T-helper 1 cell treated with Interleukin-12 subunit alpha and Interleukin-12 subunit beta and Interleukin-4 antibody, amounts not matched to agents 30 μg/mL and 1 μg/mL, for 36 hours (primary cell): ENCODE data around the gene FAM163B.

Experiments
- H3K27ac Mint-ChIP-seq: one replicate; pipeline ENCODE4 v1.8.0; 2021; ENCODE audit warnings: mild to moderate bottlenecking, mixed read lengths
- H3K27me3 Mint-ChIP-seq: one replicate; pipeline ENCODE4 v1.8.0; 2021; ENCODE audit warnings: low read depth, mixed read lengths
- H3K36me3 Mint-ChIP-seq: one replicate; pipeline ENCODE4 v1.8.0; 2021; ENCODE audit warnings: low read depth, mixed read lengths
- H3K4me1 Mint-ChIP-seq: one replicate; pipeline ENCODE4 v1.8.0; 2021; ENCODE audit warnings: low read depth, mixed read lengths
- H3K4me3 Mint-ChIP-seq: one replicate; pipeline ENCODE4 v1.8.0; 2021; ENCODE audit warnings: mild to moderate bottlenecking, moderate library complexity, mixed read lengths
- H3K9me3 Mint-ChIP-seq: one replicate; pipeline ENCODE4 v1.8.0; 2021; ENCODE audit warnings: mixed read lengths

FAM163B gene

GRCh38 chr9:133581011-133581410, 28.2 kb downstream of the FAM163B start:
- no peak overlapping the region for H3K4me3 Mint-ChIP-seq
- H3K4me1 Mint-ChIP-seq, result no peaks in the 10 kb centered on the region
- H3K36me3 Mint-ChIP-seq, result no peaks in the 10 kb centered on the region
- H3K27me3 Mint-ChIP-seq, result peaks cover 39% of the 10 kb centered on the region
- H3K27ac Mint-ChIP-seq, result no peak overlapping the region
- H3K9me3 Mint-ChIP-seq, result no peaks in the 10 kb centered on the region

- no peaks in the 10 kb centered on the region for H3K9me3 Mint-ChIP-seq
- no peak overlapping the region for H3K4me3 Mint-ChIP-seq
- H3K36me3 Mint-ChIP-seq, result no peaks in the 10 kb centered on the region
- peaks cover 33% of the 10 kb centered on the region for H3K27me3 Mint-ChIP-seq
- no peaks in the 10 kb centered on the region for H3K4me1 Mint-ChIP-seq
- no peak overlapping the region for H3K27ac Mint-ChIP-seq
Measured at GRCh38 chr9:133580419-133580738, 28.8 kb downstream of the FAM163B start.

- Mint-ChIP-seq H3K27ac (no peak overlapping the region), H3K27me3 (peaks cover 30% of the 10 kb centered on the region), H3K9me3 (no peaks in the 10 kb centered on the region), H3K4me3 (no peak overlapping the region), H3K36me3 (no peaks in the 10 kb centered on the region), H3K4me1 (no peaks in the 10 kb centered on the region)
Measured at GRCh38 chr9:133579601-133580418, 29.4 kb downstream of the FAM163B start.

GRCh38 chr9:133578524-133579441, 30.4 kb downstream of the FAM163B start:
- Mint-ChIP-seq H3K4me1 (no peaks in the 10 kb centered on the region), H3K36me3 (no peaks in the 10 kb centered on the region), H3K4me3 (no peak overlapping the region), H3K27me3 (peaks cover 22% of the 10 kb centered on the region), H3K9me3 (no peaks in the 10 kb centered on the region), H3K27ac (no peak overlapping the region)

GRCh38 chr9:133577737-133578112, 31.5 kb downstream of the FAM163B start:
- Mint-ChIP-seq H3K27me3 (peaks cover 22% of the 10 kb centered on the region), H3K4me3 (no peak overlapping the region), H3K27ac (no peak overlapping the region), H3K36me3 (no peaks in the 10 kb centered on the region), H3K4me1 (no peaks in the 10 kb centered on the region), H3K9me3 (no peaks in the 10 kb centered on the region)

GRCh38 chr9:133576875-133577736, 32.1 kb downstream of the FAM163B start:
- Mint-ChIP-seq H3K9me3 (no peaks in the 10 kb centered on the region), H3K27me3 (peaks cover 22% of the 10 kb centered on the region), H3K4me3 (no peak overlapping the region), H3K4me1 (no peaks in the 10 kb centered on the region), H3K27ac (no peak overlapping the region), H3K36me3 (no peaks in the 10 kb centered on the region)

GRCh38 chr9:133576031-133576874, 32.9 kb downstream of the FAM163B start:
- Mint-ChIP-seq H3K4me3 (no peak overlapping the region), H3K36me3 (no peaks in the 10 kb centered on the region), H3K9me3 (no peaks in the 10 kb centered on the region), H3K27me3 (peaks cover 16% of the 10 kb centered on the region), H3K4me1 (no peaks in the 10 kb centered on the region), H3K27ac (no peak overlapping the region)

GRCh38 chr9:133575186-133576030, 33.8 kb downstream of the FAM163B start:
- Mint-ChIP-seq H3K27ac (no peak overlapping the region), H3K36me3 (no peaks in the 10 kb centered on the region), H3K4me3 (no peak overlapping the region), H3K9me3 (no peaks in the 10 kb centered on the region), H3K27me3 (peaks cover 12% of the 10 kb centered on the region), H3K4me1 (no peaks in the 10 kb centered on the region)

- Mint-ChIP-seq H3K4me3 (no peak overlapping the region), H3K27me3 (peaks cover 11% of the 10 kb centered on the region)
Measured at GRCh38 chr9:133574771-133575170, 34.4 kb downstream of the FAM163B start.

GRCh38 chr9:133573791-133574515, 35.2 kb downstream of the FAM163B start:
- H3K36me3 Mint-ChIP-seq, result no peaks in the 10 kb centered on the region
- H3K9me3 Mint-ChIP-seq, result no peaks in the 10 kb centered on the region
- no peak overlapping the region for H3K4me3 Mint-ChIP-seq
- H3K27ac Mint-ChIP-seq, result no peak overlapping the region
- H3K4me1 Mint-ChIP-seq, result no peaks in the 10 kb centered on the region
- H3K27me3 Mint-ChIP-seq, result peaks cover 11% of the 10 kb centered on the region

More at GRCh38 chr9:133574771-133575170, 34.4 kb downstream of the FAM163B start:
- Mint-ChIP-seq H3K4me1 (no peaks in the 10 kb centered on the region), H3K36me3 (no peaks in the 10 kb centered on the region), H3K27ac (no peak overlapping the region), H3K9me3 (no peaks in the 10 kb centered on the region)

GRCh38 chr9:133572821-133573361, 36.3 kb downstream of the FAM163B start:
- H3K27ac Mint-ChIP-seq, result no peak overlapping the region
- H3K4me3 Mint-ChIP-seq, result no peak overlapping the region
- H3K36me3 Mint-ChIP-seq, result no peaks in the 10 kb centered on the region
- H3K27me3 Mint-ChIP-seq, result peaks cover 6% of the 10 kb centered on the region
- no peaks in the 10 kb centered on the region for H3K4me1 Mint-ChIP-seq
- no peaks in the 10 kb centered on the region for H3K9me3 Mint-ChIP-seq

GRCh38 chr9:133571896-133572595, 37.1 kb downstream of the FAM163B start:
- Mint-ChIP-seq H3K4me1 (no peaks in the 10 kb centered on the region), H3K36me3 (no peaks in the 10 kb centered on the region), H3K27ac (no peak overlapping the region), H3K9me3 (no peaks in the 10 kb centered on the region), H3K27me3 (peaks cover 6% of the 10 kb centered on the region), H3K4me3 (no peak overlapping the region)
